NK-92 treated with Interleukin-12 subunit alpha and Interleukin-12 subunit beta, amount 100 ng/mL, for 24 hours (cell line): ENCODE measurements around the gene TMEM120A.

Experiments used
- DNase-seq: peaks from one replicate; lab custom pipeline; 2025; lab: John Stamatoyannopoulos, UW

TMEM120A gene

DNA sequence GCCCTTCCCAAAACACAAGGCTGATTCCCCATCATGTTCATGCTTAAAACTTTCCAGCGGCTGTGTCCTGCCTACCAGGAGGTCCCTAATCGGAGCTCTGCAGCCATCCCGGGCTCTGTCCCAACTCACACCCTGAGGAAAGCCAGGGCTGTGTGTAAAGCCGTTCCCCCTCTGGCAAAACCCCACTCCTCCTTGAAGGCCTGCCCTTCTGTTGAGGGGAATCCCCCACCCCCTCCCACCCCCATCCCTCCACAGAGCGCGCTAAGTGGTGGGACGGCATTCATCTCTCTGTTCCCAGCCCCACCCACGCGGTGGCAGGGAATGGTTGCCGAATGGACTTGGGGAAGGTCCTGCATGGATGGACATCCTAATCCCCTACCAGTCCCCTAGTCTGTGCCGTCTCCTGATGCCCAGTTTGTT, 667 bp upstream of the TMEM120A start:
- no peak for DNase-seq

- DNase-seq = no peak
Measured at GRCh38 chr7:75993689-75994387, 557 bp downstream of the TMEM120A start.

DNA sequence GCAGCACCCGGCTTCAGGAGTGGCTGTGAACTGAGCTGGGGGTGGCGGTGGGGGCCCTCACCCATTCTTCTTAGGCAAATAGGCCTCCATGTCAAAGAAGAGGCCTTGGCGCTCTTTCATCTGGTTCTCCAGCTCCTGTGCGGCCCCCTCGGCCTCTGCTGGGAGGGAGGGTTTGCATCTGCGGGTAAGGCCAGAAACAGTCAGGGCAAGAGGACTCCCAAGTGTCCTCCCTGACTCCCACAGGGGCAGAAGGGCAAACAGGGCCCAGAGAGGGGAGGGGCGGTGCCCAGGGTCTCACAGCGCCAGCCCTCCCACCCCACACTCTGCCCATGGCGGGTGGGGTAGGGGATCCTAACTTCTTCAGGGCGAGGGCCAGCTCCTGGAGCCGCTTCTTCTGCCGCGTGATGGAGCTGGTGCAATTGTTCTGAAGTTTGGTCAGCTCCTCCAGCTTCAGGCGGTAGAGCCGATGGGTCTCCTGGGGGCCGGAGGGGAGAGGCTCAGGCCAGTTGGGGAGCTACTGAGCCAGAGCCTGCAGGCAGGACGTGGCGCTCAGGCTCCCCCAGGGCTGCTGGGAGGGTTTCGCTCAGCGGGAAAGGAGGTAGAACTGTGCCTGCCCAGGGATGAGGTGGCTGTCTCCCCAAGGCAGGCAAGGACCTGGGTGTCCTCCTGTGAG, 2.2 kb downstream of the TMEM120A start:
- DNase-seq = no peak

- no peak for DNase-seq
Measured at GRCh38 chr7:75991531-75992082, 2.8 kb downstream of the TMEM120A start.

GRCh38 chr7:75989500-75990388, 4.7 kb downstream of the TMEM120A start:
- DNase-seq = no peak

- DNase-seq = no peak
Measured at GRCh38 chr7:75988568-75989499, 5.6 kb downstream of the TMEM120A start.

- no peak for DNase-seq
Measured at GRCh38 chr7:75987805-75988567, 6.4 kb downstream of the TMEM120A start.

DNA sequence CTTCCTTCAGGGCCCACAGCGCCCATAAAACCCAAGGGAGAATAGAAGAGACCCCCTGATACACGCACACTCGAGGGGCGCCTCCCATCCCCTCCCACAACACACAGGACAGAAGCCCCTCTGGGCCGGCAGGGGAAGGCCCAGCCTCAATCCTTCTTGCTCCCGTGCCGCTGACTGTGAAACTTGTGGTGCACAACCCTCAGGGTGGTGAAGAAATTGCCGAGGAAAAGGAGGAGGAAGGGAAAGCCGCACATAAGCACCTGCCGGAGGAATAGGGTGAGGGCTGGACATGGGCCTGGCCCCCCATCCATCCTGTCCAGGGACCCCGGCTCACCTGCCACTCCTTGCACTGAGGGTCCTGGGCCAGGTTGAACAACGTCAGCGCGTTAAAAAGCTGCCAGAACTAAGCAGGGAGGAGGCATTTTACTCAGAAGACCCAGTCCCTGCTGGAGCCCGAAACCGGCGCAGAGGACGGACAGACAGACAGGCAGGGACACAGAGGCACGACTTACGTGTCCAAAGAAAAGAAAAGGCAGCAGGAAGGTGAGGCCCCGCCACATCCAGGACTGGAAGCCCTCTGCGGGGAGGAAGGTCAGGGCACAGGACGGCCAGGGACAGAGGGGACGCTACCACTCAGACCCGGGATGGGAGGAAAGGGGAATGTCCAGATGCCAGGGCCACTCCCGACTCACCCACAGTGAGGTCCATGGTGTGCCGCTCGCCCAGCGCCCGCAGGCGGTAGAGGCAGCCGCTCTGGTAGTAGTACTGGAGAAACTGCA, 7.2 kb downstream of the TMEM120A start:
- DNase-seq = no peak

GRCh38 chr7:75986147-75986781, 8.1 kb downstream of the TMEM120A start:
- no peak for DNase-seq

- no peak for DNase-seq
Measured at GRCh38 chr7:75985518-75986146, 8.8 kb downstream of the TMEM120A start.

GRCh38 chr7:75985009-75985517, 9.3 kb downstream of the TMEM120A start:
- DNase-seq = no peak

DNA sequence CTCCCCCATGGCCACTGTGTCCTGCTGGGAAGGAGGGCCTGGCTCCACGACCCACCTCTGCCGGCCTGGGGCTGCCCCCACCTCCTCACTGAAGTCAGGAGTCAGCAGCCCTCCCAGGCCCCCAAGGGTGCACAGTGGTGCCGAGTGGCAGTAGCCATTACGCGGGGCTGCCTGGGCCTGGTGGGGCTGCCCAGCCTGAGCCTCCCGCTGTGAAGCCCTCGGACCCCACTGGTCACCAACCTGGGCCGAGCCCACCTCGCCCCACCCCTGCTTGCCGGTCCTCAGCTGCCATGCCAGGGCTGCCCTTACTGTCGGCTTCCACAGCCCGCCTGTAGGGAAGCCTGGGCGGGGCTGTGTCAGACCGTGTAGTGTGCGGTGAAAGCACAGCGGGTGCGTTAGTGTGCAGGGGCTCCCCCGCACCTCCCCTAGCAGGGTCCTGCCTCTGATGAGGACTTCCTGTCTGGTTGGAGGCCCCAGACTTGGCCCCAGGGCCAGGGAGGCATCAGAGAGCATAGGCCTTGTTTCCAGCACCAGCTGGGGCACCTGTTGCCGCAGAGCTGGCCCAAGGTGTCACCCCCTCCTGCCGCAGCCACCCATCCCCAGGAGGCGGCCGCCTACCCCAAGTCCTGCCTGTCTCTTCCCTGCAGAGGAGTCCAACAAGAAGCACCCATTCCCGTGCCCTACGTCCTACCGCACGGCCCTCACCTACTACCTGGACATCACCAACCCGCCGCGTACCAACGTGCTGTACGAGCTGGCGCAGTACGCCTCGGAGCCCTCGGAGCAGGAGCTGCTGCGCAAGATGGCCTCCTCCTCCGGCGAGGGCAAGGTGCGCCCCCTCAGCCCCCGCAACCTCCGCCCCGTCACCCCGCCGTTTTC, 10.0 kb downstream of the TMEM120A start:
- no peak for DNase-seq

- no peak for DNase-seq
Measured at GRCh38 chr7:75983471-75984129, 10.8 kb downstream of the TMEM120A start.

- DNase-seq = no peak
Measured at GRCh38 chr7:75982306-75983064, 11.9 kb downstream of the TMEM120A start.

DNA sequence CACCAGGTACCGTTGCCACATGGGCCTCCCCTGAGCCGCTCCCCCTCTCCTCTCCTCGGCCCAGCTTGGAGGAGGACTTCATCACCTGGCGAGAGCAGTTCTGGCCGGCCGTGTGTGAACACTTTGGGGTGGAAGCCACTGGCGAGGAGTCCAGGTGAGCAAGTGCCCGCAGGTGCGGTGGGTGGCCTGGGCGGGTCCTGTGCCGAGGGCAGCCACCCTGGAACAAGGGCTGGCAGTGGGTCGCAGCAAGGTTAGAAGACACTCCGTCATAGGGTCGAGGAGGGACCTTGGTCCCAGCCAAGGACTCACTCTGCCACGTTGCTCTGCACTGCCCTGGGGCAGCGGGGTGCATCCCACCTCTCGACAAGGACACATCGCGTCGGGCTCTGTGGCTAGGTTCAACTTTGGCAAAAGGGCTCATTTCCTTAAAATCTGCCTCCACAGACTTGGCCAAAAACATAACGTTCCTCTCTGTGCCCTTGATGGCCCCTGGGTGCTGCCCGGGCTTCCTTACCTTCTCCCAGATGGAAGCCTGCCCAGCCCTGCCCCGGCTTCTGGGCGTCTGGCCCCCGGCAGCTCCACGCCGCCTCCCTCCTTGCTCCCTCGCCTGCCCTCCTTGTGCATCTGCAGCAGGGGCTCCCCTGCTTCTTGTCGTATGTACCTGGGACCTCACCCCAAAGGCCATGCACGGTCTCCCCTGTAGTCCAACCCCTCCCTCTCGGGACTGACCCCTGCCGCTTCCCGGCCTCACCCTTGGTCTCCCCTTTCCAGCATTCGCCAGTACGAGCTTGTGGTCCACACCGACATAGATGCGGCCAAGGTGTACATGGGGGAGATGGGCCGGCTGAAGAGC, 12.7 kb downstream of the TMEM120A start:
- DNase-seq = no peak

DNA sequence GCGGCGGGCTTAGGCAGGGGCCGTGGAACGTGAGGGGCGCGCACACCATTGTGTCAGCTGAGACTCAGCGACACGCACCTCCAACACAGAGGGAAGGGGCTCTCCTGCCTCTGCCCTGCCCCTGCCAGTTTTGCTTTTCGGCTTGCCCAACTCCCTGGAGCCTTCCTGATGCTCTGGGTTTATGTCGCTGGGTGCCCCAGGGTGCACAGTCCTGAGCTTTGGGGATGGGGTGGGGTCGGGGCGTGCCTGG, 13.3 kb downstream of the TMEM120A start:
- DNase-seq = no peak
